KG1 (cell line): ENCODE measurements around the gene GALNT4.
A peak's percentile ranks its signal among the peaks of the same experiment; 100 is the strongest.

ENCODE experiments used
- DNase-seq: peaks from one replicate; lab custom pipeline; 2025; lab: John Stamatoyannopoulos, UW

GALNT4 gene

GRCh38 chr12:89529738-89530137 lies 5.1 kb upstream of the GALNT4 start:
- DNase-seq: peak; percentile 37

GRCh38 chr12:89528434-89528833 lies 3.8 kb upstream of the GALNT4 start:
- DNase-seq: peak; percentile 14

- DNase-seq: peak; percentile 75
Measured at GRCh38 chr12:89525824-89526770, 1.5 kb upstream of the GALNT4 start, which contains the start of gene POC1B. POC1B (minus strand) TSS chr12:89526047; CDS start chr12:89525895, 152 bp downstream.

GRCh38 chr12:89525305-89525823 lies 768 bp upstream of the GALNT4 start:
- no peak for DNase-seq

- DNase-seq: no peak
Measured at GRCh38 chr12:89523843-89524540, 604 bp downstream of the GALNT4 start.

GRCh38 chr12:89523393-89523792 lies 1.2 kb downstream of the GALNT4 start:
- no peak for DNase-seq

GRCh38 chr12:89521364-89522223 lies 3.0 kb downstream of the GALNT4 start:
- DNase-seq: no peak

GRCh38 chr12:89517720-89518119 lies 6.9 kb downstream of the GALNT4 start:
- DNase-seq: no peak

GRCh38 chr12:89516633-89517032 lies 8.0 kb downstream of the GALNT4 start:
- DNase-seq: no peak

GRCh38 chr12:89514751-89515150 lies 9.8 kb downstream of the GALNT4 start:
- no peak for DNase-seq

GRCh38 chr12:89513544-89513943 lies 11.1 kb downstream of the GALNT4 start:
- DNase-seq: no peak

GRCh38 chr12:89507015-89507824 lies 17.4 kb downstream of the GALNT4 start:
- DNase-seq: no peak

- no peak for DNase-seq
Measured at GRCh38 chr12:89506050-89506449, 18.5 kb downstream of the GALNT4 start.

- no peak for DNase-seq
Measured at GRCh38 chr12:89504560-89505346, 19.8 kb downstream of the GALNT4 start.

- DNase-seq: no peak
Measured at GRCh38 chr12:89501793-89502192, 22.8 kb downstream of the GALNT4 start.

- no peak for DNase-seq
Measured at GRCh38 chr12:89499857-89500256, 24.7 kb downstream of the GALNT4 start.

- DNase-seq: no peak
Measured at GRCh38 chr12:89497467-89497866, 27.1 kb downstream of the GALNT4 start.

GRCh38 chr12:89497005-89497404 lies 27.6 kb downstream of the GALNT4 start:
- no peak for DNase-seq

GRCh38 chr12:89494411-89495231 lies 30.0 kb downstream of the GALNT4 start:
- no peak for DNase-seq
